GM12878 (cell line): ENCODE results near the gene NFKBIB. TPM values are rescaled to one million over a fixed set of nuclear protein-coding genes. Genes with fewer than 3 reads are reported as not detected.

Source experiments
- ATAC-seq: fragments of 200-7000 bp; cut with Tn5 transposase; 3 replicates; pipeline ENCODE4 v1.9.1; 2020; ENCODE audit warnings: mild to moderate bottlenecking, moderate library complexity
- BruUV-seq: library from RNA; stranded (reverse); fragments of 400-500 nt; replicated peaks from 2 replicates; lab custom pipeline; 2021; lab: Mats Ljungman, UMichigan
- CTCF ChIA-PET: fragments of 300-600 bp; sonication (Branson Sonifier 250); formaldehyde crosslinking; extraction: SDS; loops from one replicate; lab custom pipeline; 2021; ENCODE audit warnings: inconsistent platforms; lab: Yijun Ruan, JAX
- POLR2A ChIA-PET: fragments of 350-600 bp; formaldehyde crosslinking; extraction: SDS; loops from one replicate; lab custom pipeline; 2021; ENCODE audit warnings: inconsistent platforms; lab: Charles Lee
- RAD21 ChIA-PET: fragments of 300-600 bp; sonication (Branson Sonifier 250); formaldehyde crosslinking; loops from one replicate; lab custom pipeline; 2023; ENCODE audit warnings: antibody characterized with exemption; ENCODE audit not compliant: unreplicated experiment; lab: Charles Lee
- SMC1A ChIA-PET: fragments of 300-600 bp; sonication (Branson Sonifier 250); formaldehyde crosslinking; loops from one replicate; lab custom pipeline; 2023; ENCODE audit not compliant: unreplicated experiment, uncharacterized antibody; lab: Charles Lee
- DNase-seq: peaks from one replicate; pipeline ENCODE4 v3.0.0-alpha.2; 2011; ENCODE audit warnings: low read depth, low spot score
- FAIRE-seq: peaks from 3 replicates; lab custom pipeline; 2011; peaks lifted over from hg19 to GRCh38; lab: Jason Lieb, UNC
- H2AFZ ChIP-seq: 2 replicates; pipeline ENCODE4 v1.6.0; 2011; ENCODE audit warnings: low read depth, low read length, control low read depth; ENCODE audit not compliant: control insufficient read depth
- H3K27ac ChIP-seq: 2 replicates; pipeline ENCODE4 v1.5.1; 2011; ENCODE audit warnings: control low read depth; ENCODE audit not compliant: control insufficient read depth, insufficient read depth
- H3K27me3 ChIP-seq, 2 experiments: replicated peaks in 1 of 2; 2 replicates each; pipeline versions ENCODE4 v1.6.0 to v1.6.1; 2011; ENCODE audit warnings: low read length in 1 of 2; ENCODE audit not compliant: control insufficient read depth in 2 of 2, insufficient read depth in 2 of 2
- H3K36me3 ChIP-seq, 2 experiments: 2 replicates each; pipeline ENCODE4 v1.5.1; 2011; ENCODE audit warnings: low read length in 1 of 2; ENCODE audit not compliant: control insufficient read depth in 2 of 2, insufficient read depth in 2 of 2
- H3K4me1 ChIP-seq: 2 replicates; pipeline ENCODE4 v1.6.1; 2011; ENCODE audit warnings: mild to moderate bottlenecking, low read length, moderate library complexity, mixed read lengths; ENCODE audit not compliant: control insufficient read depth, insufficient read depth
- H3K4me2 ChIP-seq: 2 replicates; pipeline ENCODE4 v1.6.0; 2011; ENCODE audit warnings: control low read depth; ENCODE audit not compliant: control insufficient read depth, insufficient read depth
- H3K4me3 ChIP-seq: fragments of 200-600 bp; sonication (generic); 2 replicates; pipeline ENCODE4 v1.5.1; 2016
- H3K79me2 ChIP-seq: 2 replicates; pipeline ENCODE4 v1.6.0; 2011; ENCODE audit warnings: low read length; ENCODE audit not compliant: control insufficient read depth, insufficient read depth
- H3K9ac ChIP-seq: 2 replicates; pipeline ENCODE4 v1.8.0; 2011; ENCODE audit warnings: low read length, control low read depth, mixed read lengths; ENCODE audit not compliant: control insufficient read depth, insufficient read depth
- H3K9me3 ChIP-seq: replicated peaks from 3 replicates; pipeline ENCODE4 v1.5.1; 2011; ENCODE audit warnings: mild to moderate bottlenecking, low read length; ENCODE audit not compliant: control insufficient read depth, insufficient read depth
- H4K20me1 ChIP-seq: 2 replicates; pipeline ENCODE4 v1.6.0; 2011; ENCODE audit not compliant: control insufficient read depth, insufficient read depth
- ATF2 ChIP-seq: IDR thresholded peaks from 2 replicates; pipeline ENCODE4 v1.6.1; 2012; ENCODE audit warnings: low read length, inconsistent platforms
- BACH1 ChIP-seq: fragments of 450-650 bp; IDR thresholded peaks from 2 replicates; pipeline ENCODE4 v1.6.1; 2017; ENCODE audit warnings: mild to moderate bottlenecking, borderline replicate concordance
- HCFC1 ChIP-seq: fragments of 150-350 bp; IDR thresholded peaks from 2 replicates; pipeline ENCODE4 v1.6.1; 2014; ENCODE audit warnings: low read length
- IRF3 ChIP-seq: fragments of 450-650 bp; IDR thresholded peaks from 2 replicates; pipeline ENCODE4 v1.6.1; 2014; ENCODE audit warnings: mild to moderate bottlenecking
- LARP7 ChIP-seq: fragments of 450-650 bp; IDR thresholded peaks from 2 replicates; pipeline ENCODE4 v1.6.1; 2017; ENCODE audit warnings: mild to moderate bottlenecking
- MLLT1 ChIP-seq: fragments of 450-650 bp; IDR thresholded peaks from 2 replicates; pipeline ENCODE4 v1.6.1; 2016; ENCODE audit warnings: mild to moderate bottlenecking
- MYB ChIP-seq: fragments of 150-350 bp; IDR thresholded peaks from 2 replicates; pipeline ENCODE4 v1.6.1; 2014; ENCODE audit warnings: mild to moderate bottlenecking, low read depth, low read length, borderline replicate concordance
- POLR2A ChIP-seq: IDR thresholded peaks from 2 replicates; pipeline ENCODE4 v1.6.1; 2011; ENCODE audit warnings: low read depth, mild to moderate bottlenecking, low read length
- SKIL ChIP-seq: fragments of 450-650 bp; IDR thresholded peaks from 2 replicates; pipeline ENCODE4 v1.6.1; 2017; ENCODE audit warnings: mild to moderate bottlenecking, low read depth, inconsistent platforms; ENCODE audit not compliant: poor library complexity, severe bottlenecking
- SMARCA5 ChIP-seq: fragments of 450-650 bp; IDR thresholded peaks from 2 replicates; pipeline ENCODE4 v1.6.1; 2017; ENCODE audit warnings: mild to moderate bottlenecking
- SMC3 ChIP-seq: IDR thresholded peaks from 2 replicates; pipeline ENCODE4 v1.6.1; 2011; ENCODE audit warnings: low read length, improper control_type of control experiment, borderline replicate concordance
- WGBS: methylation state at CpG from one replicate; pipeline ENCODE4 v1.1.6; 2016; ENCODE audit warnings: low lambda C conversion rate; ENCODE audit not compliant: insufficient replicate concordance, insufficient coverage; ENCODE audit errors: missing lambda C conversion rate; 5-methylcytosine and 5-hydroxymethylcytosine counted together
- in situ Hi-C: fragments of 300-500 bp; cut with MboI; formaldehyde crosslinking; loops from 9 replicates; pipeline ENCODE4 v1.14.3; 2018; ENCODE audit warnings: mixed read lengths
- intact Hi-C: fragments of 100-400 bp; cut with micrococcal nuclease; formaldehyde crosslinking; loops from one replicate; pipeline ENCODE4 v1.14.2; 2022; ENCODE audit not compliant: unreplicated experiment
- polyA plus RNA-seq, 11 experiments: library from polyadenylated mRNA; depleted of rRNA in 4 of 11; unstranded in 6 of 11; stranded (reverse) in 5 of 11; fragments of >200 nt; fragmentation: Nextera tagmentation in 4 of 11; fragmentation: Illumina TruSeq in 1 of 11; extraction: Ambion mirVana in 4 of 11; extraction: Trizol in 1 of 11; gene quantifications; 1 replicate in 1 of 11; 2 replicates in 10 of 11; pipeline versions ENCODE4 v1.2.1 to v1.2.3, GENCODE V29; 2011 to 2016; ENCODE audit warnings: inconsistent platforms in 2 of 11, missing spikeins in 2 of 11, low read depth in 1 of 11
- total RNA-seq, 4 experiments: library from RNA; depleted of rRNA in 3 of 4; stranded (reverse); fragments of >200 nt in 3 of 4; fragmentation: Illumina TruSeq in 1 of 4; extraction: Trizol in 1 of 4; gene quantifications; 2 replicates each; pipeline versions ENCODE4 v1.2.1 to v1.2.3, GENCODE V29; 2013 to 2021

NFKBIB gene
- total and polyA plus RNA-seq, 10 of the 15 experiments (the other 5 are each of a cell fraction or from before 2014, with no cell fraction given), result 1.2 to 60.9 (median 31.0) TPM

- Histone ChIP-seq H3K4me3 (peak overlapping the region; percentile 78), H2AFZ (peak overlapping the region; percentile 21), H4K20me1 (peaks cover 3% of the 10 kb centered on the region), H3K4me2 (peak overlapping the region; percentile 98), H3K4me1 (peaks cover 7% of the 10 kb centered on the region; the same call in 1 of the 2 replicates), H3K27ac (peak overlapping the region; percentile 85), H3K79me2 (peaks cover 34% of the 10 kb centered on the region), H3K27me3 (no peaks in the 10 kb centered on the region), H3K9ac (peak overlapping the region; percentile 79), H3K36me3 (peaks cover 8 to 13% of the 10 kb centered on the region in 2 experiments), H3K9me3 (no peaks in the 10 kb centered on the region)
- BruUV-seq, result no TSS peak
- intact Hi-C loops, result loop anchor here (1.0 kb wide), 2 partner anchors 13 to 48 kb away; partner anchors contain the start of genes NFKBIB and SIRT2
- no peak for DNase-seq
- POLR2A ChIA-PET, result interaction anchor here (0.6 to 4.4 kb wide), 10 partner anchors 14 to 235 kb away, joined by 3 to 144 read pairs (median 5); partner anchors contain the start of genes ECH1, MRPS12, NFKBIB and SARS2
- ATAC-seq, result no peak; the same call in 2 of the 3 replicates
- no peak for TF ChIP-seq IRF3
- TF ChIP-seq SMC3, result no peak
- TF ChIP-seq LARP7, result 0 out of 2 replicates have a peak, but pooled peaks have one; percentile 26
- peak; percentile 52 for TF ChIP-seq POLR2A
- TF ChIP-seq ATF2, result no peak
- TF ChIP-seq MYB, result no peak
- TF ChIP-seq SMARCA5, result peak; percentile 49; the same call in 1 of the 2 replicates
- TF ChIP-seq BACH1, result 0 out of 2 replicates have a peak, but pooled peaks have one; percentile 7
- no peak for TF ChIP-seq SKIL
- TF ChIP-seq HCFC1, result no peak
- TF ChIP-seq MLLT1, result peak; percentile 3; the same call in 1 of the 2 replicates
- CTCF ChIA-PET, result interaction anchor here (0.7 to 2.5 kb wide), 6 partner anchors 10 to 82 kb away, joined by 3 to 14 read pairs (median 4); partner anchors contain the start of gene ECH1
- under 1% methylated on average over 38 of the region's 40 CpGs for WGBS
- SMC1A ChIA-PET, result interaction anchor here (0.9 to 4.5 kb wide), 7 partner anchors 9 to 79 kb away, joined by 3 to 44 read pairs (median 4); no protein-coding TSS in a partner anchor
- in situ Hi-C loops, result no loop called here
- RAD21 ChIA-PET, result interaction anchor here (0.9 to 3.6 kb wide), 5 partner anchors 9 to 27 kb away, joined by 3 to 47 read pairs (median 9); partner anchors contain the start of genes ECH1 and RINL
- FAIRE-seq, result no peak
These were observed 48.7 kb upstream of the NFKBIB start for GRCh38 chr19:38850976-38851621.
